ENCODE data around the gene CCDC191. TPM values are rescaled to one million over a fixed set of nuclear protein-coding genes. Genes with fewer than 3 reads are reported as not detected.

The CCDC191 gene
- total RNA-seq, 2 experiments from 2014 or later: 4.2 to 5.0 TPM

DNA sequence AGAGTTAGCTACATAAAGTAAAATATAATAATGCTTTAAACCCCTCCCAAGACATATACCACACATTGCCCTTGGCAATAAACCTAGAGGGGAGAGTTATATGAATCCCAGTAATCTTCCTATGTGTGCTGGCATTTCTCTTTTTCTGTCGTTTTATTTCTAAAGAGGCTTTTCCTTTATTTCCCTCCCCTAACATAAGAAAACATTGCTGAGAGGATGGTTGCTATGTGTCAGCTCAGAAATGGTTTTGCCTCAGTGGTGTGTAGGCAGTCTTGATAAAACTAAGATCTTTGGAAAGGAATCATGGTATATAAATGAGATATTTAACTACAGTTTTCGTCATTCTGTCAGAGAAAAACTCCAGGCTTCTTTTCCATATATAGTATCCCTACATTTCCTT lies 30.0 kb downstream of the CCDC191 start:
- Histone ChIP-seq H3K4me2 (ENCODE audit: low read length) (no peak overlapping the region), H3K9me3 (ENCODE audit: low read length) (no peaks in the 10 kb centered on the region), H3K4me1 (ENCODE audit: insufficient read depth, low read length, poor library complexity, severe bottlenecking) (no peaks in the 10 kb centered on the region), H3K27ac (ENCODE audit: low read depth, low read length, poor library complexity, severe bottlenecking) (no peak overlapping the region), H3K4me3 (ENCODE audit: low read depth, low read length, poor library complexity, severe bottlenecking) (no peak overlapping the region), H2AFZ (ENCODE audit: low read length) (no peak overlapping the region), H3K79me2 (ENCODE audit: insufficient read depth, low read depth, low read length) (no peaks in the 10 kb centered on the region), H3K36me3 (ENCODE audit: insufficient read depth, low read length) (no peaks in the 10 kb centered on the region), H3K9me2 (ENCODE audit: insufficient read depth, low read length) (no peaks in the 10 kb centered on the region), H4K20me1 (ENCODE audit: insufficient read depth, low read length) (no peaks in the 10 kb centered on the region)
- TF ChIP-seq EZH2phosphoT487 (IDR thresholded peaks at IDR 0.05; ENCODE audit: borderline replicate concordance, low read depth, low read length): no peak
- TF ChIP-seq, protein P1, sequence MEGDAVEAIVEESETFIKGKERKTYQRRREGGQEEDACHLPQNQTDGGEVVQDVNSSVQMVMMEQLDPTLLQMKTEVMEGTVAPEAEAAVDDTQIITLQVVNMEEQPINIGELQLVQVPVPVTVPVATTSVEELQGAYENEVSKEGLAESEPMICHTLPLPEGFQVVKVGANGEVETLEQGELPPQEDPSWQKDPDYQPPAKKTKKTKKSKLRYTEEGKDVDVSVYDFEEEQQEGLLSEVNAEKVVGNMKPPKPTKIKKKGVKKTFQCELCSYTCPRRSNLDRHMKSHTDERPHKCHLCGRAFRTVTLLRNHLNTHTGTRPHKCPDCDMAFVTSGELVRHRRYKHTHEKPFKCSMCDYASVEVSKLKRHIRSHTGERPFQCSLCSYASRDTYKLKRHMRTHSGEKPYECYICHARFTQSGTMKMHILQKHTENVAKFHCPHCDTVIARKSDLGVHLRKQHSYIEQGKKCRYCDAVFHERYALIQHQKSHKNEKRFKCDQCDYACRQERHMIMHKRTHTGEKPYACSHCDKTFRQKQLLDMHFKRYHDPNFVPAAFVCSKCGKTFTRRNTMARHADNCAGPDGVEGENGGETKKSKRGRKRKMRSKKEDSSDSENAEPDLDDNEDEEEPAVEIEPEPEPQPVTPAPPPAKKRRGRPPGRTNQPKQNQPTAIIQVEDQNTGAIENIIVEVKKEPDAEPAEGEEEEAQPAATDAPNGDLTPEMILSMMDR (conservative IDR thresholded peaks at IDR 0.05; ENCODE audit: low read length): no peak
- ChIA-PET CTCF (ENCODE audit: unreplicated experiment) (no interaction called here), POLR2A (no interaction called here)
- DNase-seq (ENCODE audit: low spot score): no peak
- intact Hi-C loops (cut with micrococcal nuclease; ENCODE audit: unreplicated experiment): no loop called here
- BruUV-seq (replicated peaks): no TSS peak

GRCh38 chr3:114025451-114025850 lies 30.9 kb downstream of the CCDC191 start:
- Histone ChIP-seq H3K27ac (ENCODE audit: low read depth, low read length, poor library complexity, severe bottlenecking) (no peak overlapping the region), H3K9me2 (ENCODE audit: insufficient read depth, low read length) (no peaks in the 10 kb centered on the region), H3K4me1 (ENCODE audit: insufficient read depth, low read length, poor library complexity, severe bottlenecking) (no peaks in the 10 kb centered on the region), H3K79me2 (ENCODE audit: insufficient read depth, low read depth, low read length) (no peaks in the 10 kb centered on the region), H3K9me3 (ENCODE audit: low read length) (no peaks in the 10 kb centered on the region), H3K36me3 (ENCODE audit: insufficient read depth, low read length) (no peaks in the 10 kb centered on the region), H2AFZ (ENCODE audit: low read length) (no peak overlapping the region), H3K4me3 (ENCODE audit: low read depth, low read length, poor library complexity, severe bottlenecking) (no peak overlapping the region), H4K20me1 (ENCODE audit: insufficient read depth, low read length) (no peaks in the 10 kb centered on the region), H3K4me2 (ENCODE audit: low read length) (no peak overlapping the region)
- no peak for DNase-seq (ENCODE audit: low spot score)
- TF ChIP-seq EZH2phosphoT487 (IDR thresholded peaks at IDR 0.05; ENCODE audit: borderline replicate concordance, low read depth, low read length): no peak
- TF ChIP-seq, protein P1 (conservative IDR thresholded peaks at IDR 0.05; ENCODE audit: low read length): no peak
- CTCF ChIA-PET (ENCODE audit: unreplicated experiment): no interaction called here
- POLR2A ChIA-PET: no interaction called here
- intact Hi-C loops (cut with micrococcal nuclease; ENCODE audit: unreplicated experiment): no loop called here
- no TSS peak for BruUV-seq (replicated peaks)

DNA sequence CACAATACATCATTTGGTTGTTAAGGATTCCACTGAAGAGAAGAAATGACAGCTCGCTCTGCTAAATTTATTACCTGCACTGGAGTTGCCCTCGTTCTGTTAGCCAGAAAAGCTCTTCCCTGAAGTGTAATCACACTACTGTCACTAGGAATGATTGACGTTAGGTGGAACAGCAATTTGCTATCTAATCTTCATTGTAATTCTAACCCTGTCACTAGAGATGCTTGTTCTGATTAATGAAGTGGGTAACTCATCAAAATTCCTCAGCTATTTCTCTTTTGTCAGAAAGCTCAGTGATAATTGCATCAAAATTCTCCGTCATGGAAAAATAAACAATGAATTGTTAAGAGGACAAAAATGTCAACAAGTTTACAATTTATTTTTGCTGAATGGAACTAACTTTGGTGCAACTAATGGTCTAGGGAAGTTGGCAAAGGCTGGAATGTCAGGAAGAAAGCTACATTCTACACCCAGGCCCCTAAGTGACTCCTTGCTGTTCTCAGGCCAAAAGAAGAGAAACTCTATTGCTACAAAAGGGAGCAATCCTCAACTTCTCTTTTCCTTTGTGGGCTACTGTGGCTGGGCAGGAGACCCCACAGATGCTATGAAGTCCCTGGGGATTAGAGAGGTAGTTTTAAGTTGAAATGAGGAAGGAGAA lies 34.1 kb downstream of the CCDC191 start:
- Histone ChIP-seq H3K9me2 (ENCODE audit: insufficient read depth, low read length) (no peaks in the 10 kb centered on the region), H3K4me2 (ENCODE audit: low read length) (no peak overlapping the region), H3K4me1 (ENCODE audit: insufficient read depth, low read length, poor library complexity, severe bottlenecking) (no peaks in the 10 kb centered on the region), H3K27ac (ENCODE audit: low read depth, low read length, poor library complexity, severe bottlenecking) (no peak overlapping the region), H3K36me3 (ENCODE audit: insufficient read depth, low read length) (no peaks in the 10 kb centered on the region), H2AFZ (ENCODE audit: low read length) (no peak overlapping the region), H4K20me1 (ENCODE audit: insufficient read depth, low read length) (no peaks in the 10 kb centered on the region), H3K4me3 (ENCODE audit: low read depth, low read length, poor library complexity, severe bottlenecking) (no peak overlapping the region), H3K79me2 (ENCODE audit: insufficient read depth, low read depth, low read length) (no peaks in the 10 kb centered on the region), H3K9me3 (ENCODE audit: low read length) (no peaks in the 10 kb centered on the region)
- ChIA-PET POLR2A (interaction anchor here (1.1 to 1.5 kb wide), 2 partner anchors 11 to 17 kb away, joined by 3 to 4 read pairs; no protein-coding TSS in a partner anchor), CTCF (ENCODE audit: unreplicated experiment) (no interaction called here)
- no TSS peak for BruUV-seq (replicated peaks)
- intact Hi-C loops (cut with micrococcal nuclease; ENCODE audit: unreplicated experiment): no loop called here
- TF ChIP-seq, protein P1 (conservative IDR thresholded peaks at IDR 0.05; ENCODE audit: low read length): no peak
- no peak for TF ChIP-seq EZH2phosphoT487 (IDR thresholded peaks at IDR 0.05; ENCODE audit: borderline replicate concordance, low read depth, low read length)
- DNase-seq (ENCODE audit: low spot score): no peak

Measured in OCI-LY7 (cell line).